Occipital lobe (tissue), 2 donors: Measurements from ENCODE around the gene TMOD2. TPM values are rescaled to one million over a fixed set of nuclear protein-coding genes. Genes with fewer than 3 reads are reported as not detected.

Experiments
- DNase-seq: peaks from one replicate; lab custom pipeline; 2025; lab: John Stamatoyannopoulos, UW
- total RNA-seq: library from RNA; depleted of rRNA; stranded (reverse); fragments of >200 nt; gene quantifications from one replicate; pipeline ENCODE4 v1.2.3, GENCODE V29; 2014

The TMOD2 gene
- total RNA-seq, 1 donor from 2014 or later = 241 TPM

DNA sequence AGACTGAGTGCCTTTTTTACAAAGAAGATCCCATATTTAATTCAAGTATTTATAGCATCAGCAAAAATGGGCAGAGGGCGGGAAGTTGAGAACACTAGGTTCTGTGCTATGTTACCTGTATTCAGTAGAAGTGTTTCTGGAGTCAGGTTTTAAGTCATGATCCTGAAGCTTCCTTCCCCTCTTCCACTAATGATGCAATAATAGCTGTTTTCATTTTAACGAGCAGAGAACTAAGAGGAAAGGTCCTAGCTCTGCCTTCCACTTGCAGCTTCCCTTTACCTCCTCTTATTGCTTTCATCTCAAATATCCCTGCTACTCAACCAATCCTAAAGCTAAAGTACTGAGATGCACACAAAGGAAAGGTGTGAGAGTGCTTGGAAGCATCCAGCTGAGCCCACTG is 61.2 kb downstream of the TMOD2 start:
- DNase-seq = no peak

- no peak for DNase-seq
These were observed 63.2 kb downstream of the TMOD2 start for GRCh38 chr15:51814606-51815005.

DNA sequence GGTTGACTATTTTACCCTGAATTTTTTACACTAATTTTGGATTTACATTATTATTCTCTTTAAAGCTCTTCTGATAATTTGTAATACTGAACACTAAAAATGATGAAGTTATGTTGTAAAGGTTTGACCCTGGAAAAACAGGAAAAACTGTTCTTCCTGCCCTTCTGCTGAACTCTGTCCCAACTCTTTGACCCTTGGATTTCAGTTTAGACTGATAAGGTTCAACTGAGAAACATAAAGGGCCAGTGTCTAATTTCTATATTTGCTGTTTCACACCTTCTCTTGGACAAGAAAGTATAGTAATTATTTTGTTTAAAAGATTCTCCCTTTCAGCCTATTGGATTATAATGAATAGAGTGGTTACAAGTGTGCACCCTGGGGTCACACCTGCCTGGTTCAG is 65.2 kb downstream of the TMOD2 start:
- no peak for DNase-seq

- no peak for DNase-seq
These were observed 66.8 kb downstream of the TMOD2 start for GRCh38 chr15:51818150-51818549.

- no peak for DNase-seq
These were observed 74.3 kb downstream of the TMOD2 start for GRCh38 chr15:51825698-51826097.

GRCh38 chr15:51828621-51829375 is 77.4 kb downstream of the TMOD2 start:
- no peak for DNase-seq

DNA sequence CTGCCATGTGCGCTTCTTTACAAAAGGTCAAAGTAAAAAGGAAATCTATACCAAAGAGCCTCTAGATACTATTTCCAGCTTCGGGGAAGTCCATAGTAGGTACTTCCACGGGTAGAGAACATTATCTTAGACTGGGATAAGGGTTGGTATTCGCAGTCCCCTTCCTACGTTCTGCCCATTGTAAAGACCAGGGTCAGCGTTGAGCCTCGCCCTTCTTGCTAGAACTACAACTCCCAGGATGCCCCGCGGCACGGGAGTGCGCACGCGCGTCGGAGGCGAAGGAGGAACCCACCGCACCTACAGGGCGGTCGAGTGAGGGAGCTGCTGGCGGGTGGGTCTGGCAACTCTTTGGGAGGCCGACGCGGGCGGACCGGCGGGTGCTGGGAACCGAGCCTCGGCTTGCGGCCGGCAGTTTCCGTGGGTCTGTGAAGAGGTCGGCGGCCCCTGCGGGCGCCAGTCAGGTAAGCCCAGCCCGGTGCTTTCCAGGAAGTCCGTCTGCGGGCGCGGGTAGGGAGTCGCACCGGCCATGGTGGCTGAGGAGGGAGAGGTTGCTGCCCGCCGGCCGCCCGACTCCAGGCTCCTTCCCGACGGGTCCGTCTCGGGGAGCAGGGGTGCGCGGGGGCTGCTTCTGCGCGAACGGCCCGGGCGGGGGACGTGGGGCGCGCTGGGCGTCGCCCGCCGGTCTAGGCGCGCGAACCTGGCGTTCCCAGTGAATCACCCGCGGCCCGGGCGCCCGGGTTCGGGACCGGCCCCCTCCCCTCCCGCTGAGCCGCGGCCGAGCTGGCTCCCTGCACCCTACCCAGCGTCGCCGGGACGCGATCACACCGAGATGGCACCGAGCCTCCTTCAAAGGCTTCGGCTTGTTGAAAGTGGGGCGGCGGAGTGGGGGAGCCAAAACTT is 78.2 kb downstream of the TMOD2 start, which contains the start of gene TMOD3:
Gene TMOD3, plus strand, starts transcription at position 278 of the 900 bp plus-strand sequence. CDS start 33,232 bp downstream, outside the sequence.
- peak; percentile 90 for DNase-seq

DNA sequence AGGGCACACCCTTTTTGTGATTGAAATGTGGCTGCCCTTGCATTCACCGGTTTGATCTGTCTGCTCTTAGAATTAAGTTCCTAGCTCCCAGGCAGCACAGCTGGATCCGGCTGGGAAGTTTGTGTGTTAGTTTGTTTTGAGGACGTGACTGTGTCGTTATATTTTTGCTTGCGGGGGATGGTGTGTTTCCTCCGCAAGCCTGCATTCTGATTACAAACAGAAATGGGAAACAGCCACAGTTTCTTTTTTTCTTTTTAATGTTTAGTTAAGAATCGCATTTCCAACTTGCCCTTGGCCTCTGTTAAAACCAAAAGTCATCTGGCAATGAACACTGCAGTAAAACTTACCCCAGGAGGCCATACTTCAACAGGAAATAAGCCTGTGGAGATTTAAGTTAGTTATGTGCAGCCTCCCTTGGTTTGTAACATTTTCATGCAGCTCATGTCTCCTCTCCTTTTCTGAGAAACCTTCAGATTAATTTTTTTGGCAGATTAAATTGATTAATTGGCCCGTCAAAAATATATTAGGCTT is 78.9 kb downstream of the TMOD2 start:
- DNase-seq = no peak

DNA sequence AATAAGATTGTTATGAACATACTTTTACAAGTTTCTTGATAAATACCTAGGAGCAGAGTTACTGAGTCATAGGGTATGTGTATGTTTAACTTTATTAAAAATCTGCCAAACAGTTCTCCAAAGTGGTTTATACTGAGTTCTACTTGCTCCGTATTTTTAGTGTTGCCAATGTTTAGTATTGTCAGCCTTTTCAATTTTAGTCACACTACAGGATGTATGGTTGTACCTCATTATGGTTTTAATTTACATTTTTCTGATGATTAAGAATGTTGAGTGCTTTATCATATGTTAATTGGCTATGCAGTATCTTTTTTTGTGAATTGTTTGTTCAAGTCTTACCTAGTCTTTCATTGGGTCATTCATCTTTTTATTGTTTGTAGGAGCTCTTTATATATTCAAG is 82.4 kb downstream of the TMOD2 start:
- DNase-seq = no peak

GRCh38 chr15:51837792-51838251 is 86.4 kb downstream of the TMOD2 start:
- no peak for DNase-seq

- DNase-seq = no peak
These were observed 86.9 kb downstream of the TMOD2 start for GRCh38 chr15:51838270-51838669.

DNA sequence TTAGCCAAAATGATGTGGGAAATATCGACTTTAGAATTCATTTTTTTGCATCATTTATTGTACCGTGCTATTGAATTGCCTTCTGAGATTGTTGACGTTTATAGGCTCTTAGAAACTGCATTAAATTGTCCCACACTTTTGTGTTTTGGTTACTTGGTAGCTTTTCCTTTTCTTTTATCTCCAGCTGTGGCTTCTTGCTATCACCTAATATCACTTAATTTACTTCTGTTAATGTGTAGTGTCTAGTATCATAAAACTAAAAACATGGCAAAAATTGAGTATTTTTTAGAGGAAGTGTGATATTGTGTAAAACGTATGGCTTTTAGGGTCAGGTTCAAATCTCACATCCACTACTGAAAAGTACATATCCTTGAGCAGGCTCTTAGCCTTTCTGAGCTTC is 89.3 kb downstream of the TMOD2 start:
- DNase-seq = no peak

DNA sequence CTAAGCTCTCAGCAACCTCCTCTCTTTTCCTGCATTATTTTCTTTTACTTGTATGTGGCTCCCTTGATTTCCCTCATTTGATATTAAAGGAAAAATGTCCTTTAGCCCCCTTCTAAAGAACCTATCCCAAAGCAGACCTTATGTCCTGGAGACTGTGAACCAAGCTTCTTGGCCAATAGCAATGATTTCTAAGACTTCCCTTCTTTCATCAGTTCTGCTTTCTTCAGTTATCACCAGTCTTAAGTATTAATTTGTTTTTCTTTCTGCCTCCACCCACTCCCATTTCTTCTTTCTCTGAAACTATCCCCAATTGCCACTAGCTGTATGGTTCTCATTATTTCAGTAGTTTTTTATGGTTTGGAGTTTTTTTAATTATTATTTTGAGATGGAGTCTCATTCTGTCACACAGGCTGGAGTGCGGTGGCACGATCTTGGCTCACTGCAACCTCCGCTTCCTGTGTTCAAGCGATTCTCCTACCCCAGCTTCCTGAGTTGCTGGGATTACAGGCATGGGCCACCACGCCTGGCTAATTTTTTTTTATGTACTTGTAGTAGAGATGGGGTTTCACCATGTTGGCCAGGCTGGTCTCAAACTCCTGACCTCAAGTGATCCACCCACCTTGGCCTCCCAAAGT is 90.1 kb downstream of the TMOD2 start:
- no peak for DNase-seq

GRCh38 chr15:51842265-51842664 is 90.9 kb downstream of the TMOD2 start:
- no peak for DNase-seq

DNA sequence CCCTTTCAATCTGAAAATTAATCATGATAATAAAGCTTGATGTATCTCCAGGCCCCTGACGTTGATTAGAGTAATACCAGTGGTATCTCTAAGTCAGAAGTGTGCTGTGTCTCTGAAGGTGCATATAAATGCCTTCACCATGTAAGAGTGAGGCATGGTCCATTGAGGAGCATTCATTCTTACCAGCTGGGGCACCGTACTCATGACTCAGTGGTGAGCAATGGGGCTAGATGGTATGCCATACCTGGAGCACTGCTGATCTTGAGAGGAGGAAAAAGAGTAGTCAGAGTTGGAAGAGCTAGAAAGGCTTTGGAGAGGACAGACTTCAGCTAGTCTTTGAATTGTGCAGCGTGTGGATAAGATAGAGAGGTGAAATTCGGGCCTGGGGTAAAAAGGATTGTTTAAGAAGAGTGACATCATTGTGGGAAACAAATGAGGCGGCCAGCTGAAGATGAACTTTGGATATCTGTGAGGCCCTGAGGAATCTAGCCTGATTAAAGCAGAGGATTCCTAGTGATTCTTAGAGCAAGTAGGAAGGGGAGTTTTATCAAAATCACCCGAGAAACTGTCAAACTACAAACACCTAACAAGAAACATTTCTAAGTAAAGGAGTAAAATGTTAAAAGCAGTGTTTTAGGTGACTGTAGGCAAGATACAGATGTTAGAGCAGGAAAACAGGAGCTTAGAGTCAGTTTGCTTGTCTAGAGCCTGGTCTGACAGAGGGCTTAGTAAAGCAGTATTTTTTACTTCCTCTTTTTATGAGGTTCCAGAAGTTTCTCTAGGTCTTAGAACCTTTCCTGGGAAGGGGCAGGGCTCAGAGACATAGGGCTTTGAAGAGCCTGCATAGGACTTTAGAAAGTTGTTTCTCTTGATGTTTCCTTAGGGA is 91.7 kb downstream of the TMOD2 start:
- DNase-seq = no peak

DNA sequence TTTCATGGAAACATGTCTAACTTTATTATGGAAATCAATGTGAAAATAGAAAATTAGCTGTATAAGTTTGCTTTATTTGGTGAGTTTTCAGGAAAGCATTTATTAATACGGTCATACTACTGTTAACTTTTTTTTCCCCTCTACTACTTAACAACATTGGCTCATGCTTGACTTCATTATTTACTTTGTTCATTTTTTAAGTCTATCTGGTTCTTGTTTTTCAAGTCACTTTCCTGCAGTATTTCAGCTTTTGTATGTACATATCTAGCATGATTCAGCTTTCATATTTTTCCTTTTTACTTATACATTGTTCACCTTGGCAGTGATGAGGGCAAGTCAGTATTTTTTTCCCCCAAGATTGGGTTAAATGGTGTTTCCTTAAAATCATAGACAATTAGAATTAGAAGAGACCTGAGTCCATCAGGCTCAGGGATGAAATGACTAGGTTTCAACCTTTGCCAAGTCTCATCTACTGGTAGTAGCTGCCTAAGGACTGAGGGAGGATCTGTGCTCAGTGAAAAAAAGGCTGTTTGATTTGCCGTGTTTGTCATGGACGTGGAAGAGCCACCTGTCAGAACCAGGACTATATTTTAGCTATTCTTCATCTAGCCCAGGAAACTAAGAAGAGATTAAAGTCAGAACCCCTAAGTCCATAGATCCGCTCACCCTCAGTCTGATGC is 93.5 kb downstream of the TMOD2 start:
- no peak for DNase-seq

DNA sequence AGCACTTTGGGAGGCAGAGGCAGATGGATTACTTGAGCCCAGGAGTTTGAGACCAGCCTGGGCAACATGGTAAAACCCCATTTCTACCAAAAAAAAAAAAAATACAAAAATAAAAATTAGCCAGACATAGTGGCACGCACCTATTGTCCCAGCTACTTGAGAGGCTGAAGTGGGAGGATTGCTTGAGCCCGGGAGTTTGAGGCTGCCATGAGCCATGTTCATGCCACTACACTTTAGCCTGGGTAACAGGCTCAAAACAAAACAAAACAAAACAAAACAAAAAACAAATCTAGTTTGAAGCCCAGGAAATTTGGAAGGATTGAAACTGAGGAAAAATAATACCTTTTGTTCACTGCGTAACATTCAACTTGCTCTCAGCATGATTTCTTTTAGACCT is 94.7 kb downstream of the TMOD2 start:
- no peak for DNase-seq

DNA sequence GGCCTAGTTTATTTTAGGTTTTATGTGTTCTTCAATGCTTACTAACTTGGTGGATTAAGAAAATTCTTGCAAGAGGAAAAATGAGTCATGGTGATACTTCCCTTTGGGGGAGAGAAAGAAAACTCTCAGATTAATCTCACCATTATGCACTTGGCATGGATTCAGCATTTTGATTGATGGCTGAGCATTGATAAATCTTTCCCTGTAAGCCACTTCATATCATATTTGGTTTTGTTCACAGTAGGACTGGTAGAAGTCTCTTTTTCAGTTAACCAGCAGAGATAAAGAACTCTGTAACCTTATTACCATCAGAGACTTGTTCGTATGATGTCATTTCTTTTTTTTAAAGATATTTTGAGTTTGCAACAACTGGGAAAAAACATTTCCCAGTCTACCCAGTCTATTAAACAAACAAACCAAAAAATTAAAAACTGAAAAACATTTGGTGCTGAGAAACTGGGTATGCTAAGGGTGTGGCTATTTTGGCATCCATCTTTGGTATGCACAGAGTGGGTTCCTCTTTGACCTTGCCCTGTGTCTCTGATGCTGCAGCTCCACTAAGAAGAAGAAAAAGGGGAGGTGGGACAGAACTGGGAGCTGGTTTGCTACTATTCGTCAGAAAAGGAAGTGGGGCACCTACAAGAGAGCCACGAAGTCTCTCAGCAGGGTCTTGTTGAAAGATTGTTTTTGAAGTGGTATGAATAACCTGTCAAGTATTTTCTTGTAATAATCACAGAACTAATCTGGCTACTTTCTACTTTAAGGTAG is 95.2 kb downstream of the TMOD2 start:
- DNase-seq = no peak

- DNase-seq = no peak
These were observed 97.4 kb downstream of the TMOD2 start for GRCh38 chr15:51848811-51849210.
